ENCODE results near the gene AAR2.

AAR2 gene

DNA sequence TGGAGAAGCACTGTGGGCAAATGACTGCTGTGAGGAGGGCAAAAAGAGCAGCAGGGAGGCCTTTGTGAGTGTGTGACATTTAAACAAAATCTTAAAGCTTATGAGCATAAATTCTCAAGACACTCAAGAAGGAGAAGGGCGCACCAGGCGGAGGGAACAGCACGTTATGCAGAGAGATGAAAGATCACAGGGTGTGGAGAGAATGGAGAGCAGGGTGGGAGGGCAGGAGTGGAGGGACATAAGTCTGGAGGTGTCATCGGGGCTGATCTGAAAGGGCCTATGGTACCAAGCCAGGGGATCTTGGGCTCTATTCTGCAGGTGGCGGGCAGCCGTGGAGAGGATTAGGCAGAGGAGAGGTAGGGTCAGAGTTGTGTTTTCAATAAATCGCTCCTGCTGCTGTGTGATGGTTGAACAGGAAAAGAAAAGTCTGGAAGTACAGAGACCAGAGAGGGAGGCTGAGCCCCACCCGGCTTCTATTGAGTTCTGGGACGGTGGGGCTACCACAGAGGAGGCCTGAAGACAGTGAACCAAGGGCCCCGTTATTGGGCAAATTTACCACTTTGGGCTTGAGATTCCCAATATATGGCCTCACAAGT lies 45.6 kb downstream of the AAR2 start:
- DNase-seq, result no peak

DNA sequence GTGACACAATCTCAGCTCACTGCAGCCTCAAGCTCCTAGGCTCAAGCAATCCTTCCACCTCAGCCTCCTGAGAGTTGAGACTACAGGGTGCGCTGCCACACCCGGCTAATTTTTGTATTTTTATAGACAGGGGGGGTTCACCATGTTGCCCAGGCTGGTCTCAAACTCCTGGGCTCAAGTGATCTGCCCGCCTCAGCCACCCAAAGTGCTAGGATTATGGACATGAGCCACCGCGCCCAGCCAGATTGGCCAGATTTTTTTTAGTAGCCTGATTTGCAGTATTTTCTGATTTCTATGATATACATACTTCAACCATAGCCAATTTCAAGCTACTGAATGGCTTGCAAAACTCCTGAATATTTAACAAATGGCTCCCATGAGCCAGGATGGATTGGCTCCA lies 48.5 kb downstream of the AAR2 start:
- DNase-seq, result no peak

DNA sequence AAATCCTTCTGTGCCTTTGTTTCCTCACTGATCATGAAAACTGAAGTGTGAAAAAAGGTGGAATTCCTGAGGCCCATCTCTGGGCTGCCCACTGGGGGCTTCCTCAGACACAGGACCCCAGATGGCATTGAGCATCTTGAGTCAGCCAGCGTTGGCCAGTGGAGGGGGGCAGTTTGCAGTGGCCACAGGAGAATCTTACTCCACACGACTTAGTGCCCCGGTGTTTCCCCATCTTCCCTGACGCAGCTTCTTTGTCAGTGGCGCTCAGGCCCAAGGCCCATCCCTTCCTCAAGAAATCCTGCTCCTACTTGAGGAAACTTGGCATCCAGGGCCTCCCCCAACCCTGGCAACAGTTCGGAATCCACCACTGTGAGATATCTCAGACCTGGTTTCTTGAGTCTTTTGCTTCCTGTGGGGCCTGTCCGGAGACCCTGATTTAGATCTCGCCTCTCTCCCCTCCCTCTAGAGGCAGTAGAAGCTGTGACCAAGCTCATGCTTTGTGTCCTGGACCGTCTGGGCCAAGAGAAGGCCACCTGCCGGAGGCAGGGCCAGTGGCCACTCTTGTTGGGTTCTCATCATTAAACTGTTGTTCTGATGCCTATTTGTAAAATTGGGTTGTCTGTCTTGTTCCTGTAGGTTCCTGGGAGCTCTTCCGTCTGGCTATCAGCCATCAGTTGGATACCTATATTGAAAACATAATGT lies 49.6 kb downstream of the AAR2 start:
- DNase-seq, result no peak

DNA sequence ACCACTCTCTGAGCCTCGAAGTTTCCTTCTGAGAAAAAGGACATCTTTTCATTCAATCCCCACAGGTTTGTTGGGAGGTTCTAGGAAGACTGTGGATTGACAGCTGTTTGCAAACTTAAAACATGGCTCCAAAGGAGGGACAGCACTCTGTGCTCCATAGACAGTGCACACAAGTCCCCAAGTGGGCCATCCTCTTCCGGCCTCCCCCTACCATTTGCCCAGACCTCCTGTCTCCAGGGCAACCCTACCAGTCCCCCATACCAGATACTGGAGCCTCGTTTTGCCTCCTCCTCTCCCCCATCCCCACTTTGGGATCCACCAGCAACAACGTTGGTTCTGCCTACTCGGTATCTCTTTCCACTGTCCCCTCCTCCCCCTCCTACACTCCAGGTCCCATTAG lies 61.4 kb downstream of the AAR2 start:
- DNase-seq, result no peak

DNA sequence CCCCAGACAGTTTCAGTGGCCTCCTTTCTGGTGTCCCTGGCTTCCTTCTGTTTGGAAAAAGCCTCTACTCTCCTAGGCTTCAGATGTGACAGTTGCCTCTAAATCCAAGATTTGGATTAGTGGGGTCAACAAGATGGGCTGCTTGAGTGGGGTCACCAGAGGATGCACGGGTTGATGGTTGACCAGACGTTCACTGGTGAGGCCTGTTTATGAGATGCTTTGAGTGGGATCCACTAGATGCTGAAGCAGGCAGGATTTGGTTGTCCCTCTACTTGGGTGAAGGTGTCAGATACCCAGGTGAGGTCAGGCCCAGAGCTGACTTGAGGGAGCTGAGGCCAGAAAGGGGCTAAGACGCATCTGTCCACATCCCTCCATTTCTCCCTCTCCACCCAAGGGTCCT lies 61.8 kb downstream of the AAR2 start:
- no peak for DNase-seq

DNA sequence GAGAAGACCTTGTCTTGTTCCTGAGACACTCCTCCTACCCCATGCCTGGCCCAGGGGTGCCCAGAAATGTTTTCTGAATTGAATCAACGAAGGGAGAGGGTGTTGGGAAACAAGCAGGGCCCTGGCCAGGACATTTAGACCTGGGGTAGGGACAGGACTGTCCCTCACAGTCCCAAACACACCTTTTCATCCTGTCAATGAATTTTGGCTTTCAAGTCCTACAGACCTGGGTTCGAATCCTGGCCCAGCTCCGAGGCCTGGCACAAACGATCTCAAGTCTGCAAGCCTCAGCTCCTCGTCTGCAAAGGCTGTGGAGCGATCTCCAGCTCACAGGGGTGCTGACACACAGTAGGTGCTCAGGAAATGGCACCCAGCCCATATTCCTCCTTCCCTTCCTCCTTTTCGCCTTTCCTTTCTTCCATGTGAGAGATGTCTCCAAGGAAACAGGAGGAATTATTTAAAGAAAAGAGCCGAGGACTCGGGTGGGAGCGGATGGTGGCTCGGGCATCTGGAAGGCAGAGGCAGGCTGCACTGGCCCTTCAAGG lies 62.6 kb downstream of the AAR2 start:
- DNase-seq, result no peak

DNA sequence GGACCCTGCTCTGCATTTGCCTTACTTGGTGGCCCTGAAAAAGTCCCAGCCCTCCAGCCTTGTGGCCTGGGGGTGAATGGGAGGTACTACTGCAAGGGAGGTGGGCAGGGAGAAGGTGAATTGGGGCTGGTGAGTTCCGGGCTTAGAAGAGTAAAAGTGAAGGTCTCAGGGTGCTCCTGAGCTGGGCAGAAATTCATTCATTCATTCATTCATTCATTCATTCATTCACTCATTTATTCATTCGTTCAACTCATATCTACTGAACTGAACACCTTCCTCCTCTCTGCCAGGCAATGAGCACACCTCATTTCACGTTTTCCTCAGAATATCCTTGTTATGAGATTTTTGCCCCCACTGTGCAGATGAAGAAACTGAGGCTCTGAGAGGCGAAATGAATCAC lies 63.2 kb downstream of the AAR2 start:
- DNase-seq, result no peak

DNA sequence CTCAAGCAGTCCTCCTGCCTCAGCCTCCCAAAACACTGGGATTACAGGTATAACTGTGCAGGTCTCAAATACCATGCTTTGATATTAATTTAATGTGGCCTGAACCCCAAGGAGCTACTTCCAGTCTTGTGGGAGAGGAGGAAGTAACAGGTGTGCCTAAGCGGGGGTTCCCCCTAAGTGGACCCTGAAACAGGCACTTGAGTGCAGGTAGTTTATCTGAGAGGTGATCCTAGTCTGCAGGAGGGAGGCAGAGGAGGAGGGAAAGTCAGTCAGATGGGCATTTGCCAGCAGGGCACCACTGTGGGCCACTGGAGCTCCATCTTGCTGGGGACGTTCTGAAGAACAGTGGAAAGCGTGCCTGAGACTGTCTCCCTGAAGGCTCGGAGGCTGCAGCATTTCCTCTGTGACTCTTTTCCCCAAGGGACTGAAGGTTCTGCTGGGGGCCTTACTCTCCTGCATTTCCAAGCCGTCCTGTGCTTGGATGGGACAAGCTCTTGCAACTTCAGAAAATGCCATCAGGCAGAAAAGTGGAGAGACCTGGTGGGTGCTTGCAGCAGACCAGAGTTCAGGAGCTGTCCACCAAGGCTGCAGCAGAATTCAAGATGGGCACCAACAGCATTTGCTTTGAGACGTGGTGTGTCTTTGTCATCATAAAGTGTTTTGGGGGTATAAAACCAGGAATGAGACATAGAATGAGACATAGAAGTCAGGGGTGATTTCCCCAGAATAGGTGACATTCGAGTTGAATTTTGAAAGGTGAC lies 65.3 kb downstream of the AAR2 start:
- DNase-seq, result no peak

DNA sequence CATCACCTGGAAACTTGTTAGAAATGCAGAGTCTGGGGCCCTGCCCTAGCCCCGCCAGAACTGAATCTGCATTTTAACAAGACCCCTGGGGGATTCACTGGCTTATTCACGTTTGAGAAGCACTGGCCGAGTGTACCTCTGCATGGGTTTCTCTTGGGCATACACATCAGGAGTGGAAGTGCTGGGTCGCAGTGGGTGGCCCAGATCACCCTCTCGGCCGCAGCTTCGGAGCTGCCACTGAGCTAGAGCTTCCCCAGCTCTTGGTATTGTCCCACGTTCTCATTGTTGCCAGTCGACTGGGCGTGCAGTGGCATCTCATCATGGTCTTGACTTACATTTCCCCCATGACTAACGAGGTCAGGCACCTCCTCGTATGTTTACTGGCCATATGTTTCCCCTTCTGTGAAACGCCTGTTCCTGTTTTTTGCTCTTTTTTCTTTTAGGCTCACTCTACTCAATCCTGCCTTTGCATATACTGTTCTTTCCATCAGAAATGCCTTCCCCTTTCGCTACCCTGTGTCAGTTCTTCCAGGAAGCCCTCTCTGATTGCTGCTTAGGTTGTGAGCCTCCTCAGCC lies 66.8 kb downstream of the AAR2 start:
- DNase-seq, result no peak

DNA sequence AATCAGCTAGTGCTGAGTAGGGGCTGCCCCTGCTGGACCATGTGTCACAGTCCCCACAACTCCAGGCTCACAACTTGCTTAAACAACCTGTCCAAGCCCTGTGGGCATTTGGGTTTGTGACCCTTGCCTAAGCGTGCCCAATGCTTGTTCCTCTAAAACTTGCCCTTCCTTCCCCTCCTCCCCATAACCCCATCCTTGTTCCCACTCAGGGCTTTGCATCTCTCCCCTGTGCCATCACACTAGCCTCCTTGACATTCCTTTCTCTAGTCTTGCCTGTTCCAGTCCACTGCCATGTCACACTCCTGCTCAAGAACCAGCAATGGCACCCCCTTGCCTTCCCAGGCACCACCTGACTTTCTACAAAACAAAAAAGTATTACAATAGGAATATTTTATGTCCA lies 67.6 kb downstream of the AAR2 start:
- DNase-seq, result no peak

DNA sequence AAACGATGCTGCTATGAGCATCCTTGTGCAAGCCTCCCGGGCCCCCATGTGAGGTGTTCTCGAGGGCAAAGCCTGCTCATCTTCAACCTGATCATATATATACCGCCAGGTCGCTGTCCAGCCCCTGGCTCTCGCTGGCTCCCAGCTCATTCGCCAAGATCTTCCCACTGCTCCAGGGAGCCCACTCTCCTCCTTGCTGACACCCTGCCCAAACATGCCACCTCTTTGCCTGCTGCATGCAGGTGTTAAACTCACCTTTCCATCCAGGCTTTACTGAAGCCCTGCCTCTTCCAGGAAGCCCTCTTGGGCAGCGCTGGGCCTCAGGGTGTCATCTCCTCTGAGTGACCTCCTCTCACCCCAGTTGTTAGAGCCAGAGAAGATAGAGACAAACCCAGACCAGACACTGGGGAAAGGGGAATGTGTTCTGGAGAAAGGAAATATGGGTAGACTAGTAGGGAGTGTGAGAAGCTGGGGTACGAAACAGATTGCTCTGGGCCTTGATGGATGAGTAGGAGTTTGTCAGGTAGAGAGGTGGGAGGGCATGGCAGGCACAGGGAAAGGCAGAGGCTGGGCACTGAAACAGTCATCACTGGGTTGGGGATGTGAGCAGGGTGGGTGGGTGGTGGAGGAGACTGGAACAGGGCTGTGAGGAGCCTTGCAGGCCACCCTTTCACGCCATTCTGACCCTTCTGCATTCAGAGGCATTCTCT lies 68.7 kb downstream of the AAR2 start:
- DNase-seq, result no peak

DNA sequence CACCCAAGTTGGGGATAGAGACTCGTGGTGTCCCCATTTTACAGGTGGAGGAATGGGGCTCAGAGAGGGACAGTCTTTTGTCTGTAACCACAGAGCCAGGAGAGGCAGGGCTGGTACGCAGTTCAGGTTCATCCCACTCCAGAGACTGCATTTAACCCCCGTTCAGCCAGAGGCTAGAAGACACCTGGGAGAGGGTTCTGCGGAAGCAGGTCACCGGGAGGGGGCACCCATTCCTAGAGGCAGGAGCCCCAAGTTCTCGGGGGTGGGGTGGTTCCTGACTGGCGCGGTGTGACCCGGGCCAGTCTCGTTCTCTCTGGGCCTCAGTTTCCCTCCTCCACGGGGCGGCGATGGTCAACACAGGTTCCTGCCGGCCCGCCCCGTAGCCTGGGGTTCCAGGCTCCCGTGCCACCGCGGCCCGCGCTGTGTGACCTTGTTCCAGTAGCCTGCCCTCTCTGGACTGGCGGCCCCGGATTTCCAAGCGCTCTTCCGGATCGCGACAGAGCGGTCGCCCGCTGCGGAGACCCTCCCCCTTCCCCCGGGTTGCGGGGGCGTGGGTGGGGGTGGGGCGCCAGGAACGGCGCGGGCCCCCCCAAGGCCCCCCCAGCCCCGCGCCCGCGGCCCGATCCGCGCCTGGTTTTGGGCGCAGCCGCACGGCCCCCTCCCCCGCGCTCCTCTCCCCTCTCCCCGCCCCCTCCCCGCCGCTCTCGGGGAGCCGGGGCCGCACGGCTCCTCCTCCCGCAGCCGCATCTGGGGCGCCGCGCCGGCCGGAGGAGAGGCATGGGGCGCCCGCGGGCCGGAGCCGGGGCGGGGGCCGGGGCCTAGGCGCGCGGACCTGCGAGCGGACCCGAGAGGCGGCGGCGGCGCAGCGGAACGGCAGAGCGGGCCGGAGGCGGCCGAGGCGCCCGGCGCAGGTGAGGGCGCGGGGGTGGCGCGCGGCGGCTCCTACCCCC lies 69.6 kb downstream of the AAR2 start, which contains the start of gene DLGAP4:
Gene DLGAP4, plus strand, starts transcription at position 738 of the 950 bp plus-strand sequence. CDS start 125,379 bp downstream, outside the sequence.
- DNase-seq, result no peak

Measured in activated CD4-positive, CD25-positive, alpha-beta regulatory T cell (primary cell).